Neuronal stem cell (in vitro differentiated cells): ENCODE results near the gene FES. TPM values are rescaled to one million over a fixed set of nuclear protein-coding genes. Genes with fewer than 3 reads are reported as not detected.

Experiments
- DNase-seq: peaks from one replicate; pipeline ENCODE4 v3.0.0-alpha.2; 2013; ENCODE audit warnings: low spot score
- H2AFZ ChIP-seq: one replicate; pipeline ENCODE4 v1.6.1; 2013; ENCODE audit warnings: mild to moderate bottlenecking, low read length, inconsistent platforms
- H2AK5ac ChIP-seq: 2 replicates; pipeline ENCODE4 v1.6.1; 2013; ENCODE audit warnings: low read depth, mild to moderate bottlenecking, inconsistent platforms, low read length, moderate library complexity, mixed read lengths
- H2BK120ac ChIP-seq: 2 replicates; pipeline ENCODE4 v1.6.1; 2013; ENCODE audit warnings: low read depth, mild to moderate bottlenecking, inconsistent platforms, low read length, moderate library complexity, mixed read lengths
- H2BK12ac ChIP-seq: one replicate; pipeline ENCODE4 v1.6.1; 2013; ENCODE audit warnings: low read length, inconsistent platforms
- H2BK15ac ChIP-seq: 2 replicates; pipeline ENCODE4 v1.6.1; 2013; ENCODE audit warnings: mild to moderate bottlenecking, low read length, inconsistent platforms, mixed read lengths
- H2BK5ac ChIP-seq: one replicate; pipeline ENCODE4 v1.6.1; 2013; ENCODE audit warnings: inconsistent platforms, mild to moderate bottlenecking, low read length, moderate library complexity
- H3K14ac ChIP-seq: one replicate; pipeline ENCODE4 v1.6.1; 2013; ENCODE audit warnings: low read length, inconsistent platforms
- H3K18ac ChIP-seq: 2 replicates; pipeline ENCODE4 v1.6.1; 2013; ENCODE audit warnings: low read length, inconsistent platforms
- H3K23ac ChIP-seq: 2 replicates; pipeline ENCODE4 v1.6.1; 2013; ENCODE audit warnings: low read depth, mild to moderate bottlenecking, mixed read lengths, low read length, inconsistent platforms; ENCODE audit not compliant: poor library complexity
- H3K27ac ChIP-seq: replicated peaks from 3 replicates; pipeline ENCODE4 v1.5.1; 2013; ENCODE audit warnings: low read length, inconsistent platforms
- H3K27me3 ChIP-seq, 3 experiments: 2 replicates each; pipeline ENCODE4 v1.6.1; 2013; ENCODE audit warnings: low read length in 3 of 3, mild to moderate bottlenecking in 2 of 3, inconsistent platforms in 1 of 3, low read depth in 1 of 3, mixed read lengths in 1 of 3, moderate library complexity in 1 of 3; ENCODE audit not compliant: control insufficient read depth in 3 of 3, insufficient read depth in 3 of 3
- H3K36me3 ChIP-seq, 2 donors: replicated peaks in 1 of 2; 2 replicates each; pipeline ENCODE4 v1.6.1; 2013; ENCODE audit warnings: low read length in 2 of 2; ENCODE audit not compliant: control insufficient read depth in 2 of 2, insufficient read depth in 2 of 2
- H3K4ac ChIP-seq: 2 replicates; pipeline ENCODE4 v1.6.1; 2013; ENCODE audit warnings: inconsistent platforms, mild to moderate bottlenecking, low read length, moderate library complexity
- H3K4me1 ChIP-seq, 2 donors: 1 replicate in 1 of 2; 2 replicates in 1 of 2; pipeline ENCODE4 v1.6.1; 2013; ENCODE audit warnings: low read length in 2 of 2, low read depth in 1 of 2; ENCODE audit not compliant: control insufficient read depth in 2 of 2, insufficient read depth in 1 of 2
- H3K4me2 ChIP-seq: one replicate; pipeline ENCODE4 v1.6.1; 2013; ENCODE audit warnings: mild to moderate bottlenecking, low read length, inconsistent platforms; ENCODE audit not compliant: insufficient read depth, poor library complexity, severe bottlenecking
- H3K4me3 ChIP-seq, 2 donors: 2 replicates each; pipeline ENCODE4 v1.5.1; 2013; ENCODE audit warnings: low read length in 2 of 2, mild to moderate bottlenecking in 2 of 2, inconsistent platforms in 1 of 2, moderate library complexity in 1 of 2
- H3K79me1 ChIP-seq: one replicate; pipeline ENCODE4 v1.6.1; 2013; ENCODE audit warnings: low read depth, mild to moderate bottlenecking, inconsistent platforms, low read length, moderate library complexity
- H3K9ac ChIP-seq: one replicate; pipeline ENCODE4 v1.6.1; 2013; ENCODE audit warnings: mild to moderate bottlenecking, low read depth, low read length, inconsistent platforms; ENCODE audit not compliant: poor library complexity
- H3K9me3 ChIP-seq, 2 donors: replicated peaks in 1 of 2; 2 replicates each; pipeline versions ENCODE3 to v1.6.1; 2013; ENCODE audit warnings: low read length in 2 of 2, mild to moderate bottlenecking in 2 of 2, inconsistent platforms in 1 of 2, low read depth in 1 of 2, mixed read lengths in 1 of 2, moderate library complexity in 1 of 2; ENCODE audit not compliant: control insufficient read depth in 2 of 2, insufficient read depth in 1 of 2
- H4K8ac ChIP-seq: one replicate; pipeline ENCODE4 v1.6.1; 2013; ENCODE audit warnings: low read depth, mild to moderate bottlenecking, inconsistent platforms, low read length, moderate library complexity
- H4K91ac ChIP-seq: one replicate; pipeline ENCODE4 v1.6.1; 2013; ENCODE audit warnings: low read length, low read depth, mild to moderate bottlenecking, inconsistent platforms; ENCODE audit not compliant: poor library complexity
- whole genome bisulfite sequencing, 2 donors: extraction: QIAGEN DNeasy Blood & Tissue Kit; methylation state at CpG; one replicate each; pipeline ENCODE4 v1.1.7; 2013; ENCODE audit warnings: missing lambda C conversion rate in 2 of 2, mixed read lengths in 1 of 2; ENCODE audit not compliant: insufficient read length in 2 of 2, insufficient replicate concordance in 1 of 2; ENCODE audit errors: extremely low coverage in 2 of 2; 5-methylcytosine and 5-hydroxymethylcytosine counted together
- polyA plus RNA-seq, 2 experiments: library from polyadenylated mRNA; stranded (reverse); fragments of 200-250 nt; gene quantifications; one replicate each; pipeline ENCODE4 v1.2.3, GENCODE V29; 2013

Gene FES
- 2.6 TPM for polyA plus RNA-seq (2013, experiment 1 of 2)
- 2.3 TPM for polyA plus RNA-seq (2013, experiment 2 of 2)

DNA sequence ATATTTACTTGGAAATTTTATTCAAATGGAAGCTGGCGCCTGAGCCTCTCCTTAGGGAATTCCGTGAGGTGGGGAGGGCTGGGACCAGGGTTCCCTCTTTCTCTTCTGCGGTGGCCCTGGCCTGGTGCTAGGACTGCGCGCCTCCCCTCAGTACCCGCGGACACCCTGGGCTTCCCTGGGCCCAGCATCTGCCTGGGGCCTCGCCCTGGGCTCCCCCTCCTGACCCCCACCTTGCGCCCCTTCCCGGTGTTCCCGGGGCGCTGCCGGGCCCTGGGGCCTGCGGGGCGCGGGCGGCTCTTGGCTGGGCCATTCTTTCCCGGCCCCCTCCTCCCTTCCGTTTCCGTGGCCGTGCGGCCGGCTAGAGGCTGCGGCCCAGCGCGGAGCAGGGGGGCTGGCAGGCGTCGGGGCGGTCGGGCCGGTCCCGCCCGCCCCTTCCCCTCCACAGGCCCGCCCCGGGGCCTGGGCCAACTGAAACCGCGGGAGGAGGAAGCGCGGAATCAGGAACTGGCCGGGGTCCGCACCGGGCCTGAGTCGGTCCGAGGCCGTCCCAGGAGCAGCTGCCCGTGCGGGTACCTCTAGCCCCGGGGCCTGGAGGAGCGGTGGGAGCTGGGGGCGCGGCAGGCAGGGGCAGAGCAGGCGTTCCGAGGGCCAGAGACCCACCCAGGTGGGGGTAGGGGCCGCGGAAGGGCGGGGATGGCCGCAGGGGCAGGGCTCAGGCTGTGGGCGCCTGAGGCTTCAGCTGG is at the start of gene FES:
FES (plus strand) TSS at position 529 of the 743 bp plus-strand sequence. CDS start 542 bp downstream, outside the sequence.
- Histone ChIP-seq H3K4me3 (peak within 1 kb of the TSS in 1 of 2 donors; percentile 26), H3K79me1 (peaks cover 2% of the 10 kb centered on the region), H4K91ac (peak within 1 kb of the TSS; percentile 61), H3K4me2 (peak within 1 kb of the TSS; percentile 52), H3K23ac (peak within 1 kb of the TSS; percentile 61), H2AFZ (peak within 1 kb of the TSS; percentile 59), H3K9ac (peak within 1 kb of the TSS; percentile 94), H2BK12ac (no peak within 1 kb of the TSS), H2AK5ac (peak within 1 kb of the TSS; percentile 96), H4K8ac (peak within 1 kb of the TSS; percentile 8), H2BK15ac (peak within 1 kb of the TSS; percentile 17), H3K36me3 (peaks cover 10 to 12% of the 10 kb centered on the region in 2 donors), H3K4me1 (peaks cover 7 to 13% of the 10 kb centered on the region in 2 donors), H3K4ac (no peak within 1 kb of the TSS), H2BK5ac (no peak within 1 kb of the TSS), H2BK120ac (peak within 1 kb of the TSS; percentile 92), H3K14ac (no peak within 1 kb of the TSS), H3K27ac (peak within 1 kb of the TSS; percentile 24), H3K9me3 (no peaks in the 10 kb centered on the region), H3K18ac (peak within 1 kb of the TSS; percentile 97), H3K27me3 (no peaks in the 10 kb centered on the region)
- WGBS, 2 donors = no CpG with 5 or more reads among the region's 58 CpGs
- DNase-seq = peak; percentile 40

DNA sequence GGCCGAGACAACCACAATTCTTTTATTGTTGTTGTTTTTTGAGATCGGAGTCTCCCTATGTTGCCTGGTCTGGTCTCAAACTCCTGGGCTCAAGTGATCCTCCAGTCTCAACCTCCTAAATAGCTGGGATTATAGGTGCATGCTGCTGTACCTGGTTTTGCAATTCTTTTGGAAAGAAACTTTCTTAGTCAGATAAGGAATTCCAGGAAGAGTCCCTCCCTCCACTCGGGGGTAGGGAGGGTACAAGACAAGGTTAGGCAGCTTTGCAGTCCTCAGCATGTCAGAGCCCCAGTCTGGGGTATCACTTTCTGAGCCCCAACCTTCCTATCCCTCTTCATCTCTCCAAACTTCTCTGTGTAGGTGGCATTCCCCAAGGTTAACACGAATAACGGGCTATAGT is 49.7 kb upstream of the FES start:
- peaks cover 6 to 7% of the 10 kb centered on the region in 2 donors for H3K4me1 ChIP-seq
- no peak for DNase-seq
- WGBS, 2 donors = no CpG with 5 or more reads among the region's 5 CpGs

DNA sequence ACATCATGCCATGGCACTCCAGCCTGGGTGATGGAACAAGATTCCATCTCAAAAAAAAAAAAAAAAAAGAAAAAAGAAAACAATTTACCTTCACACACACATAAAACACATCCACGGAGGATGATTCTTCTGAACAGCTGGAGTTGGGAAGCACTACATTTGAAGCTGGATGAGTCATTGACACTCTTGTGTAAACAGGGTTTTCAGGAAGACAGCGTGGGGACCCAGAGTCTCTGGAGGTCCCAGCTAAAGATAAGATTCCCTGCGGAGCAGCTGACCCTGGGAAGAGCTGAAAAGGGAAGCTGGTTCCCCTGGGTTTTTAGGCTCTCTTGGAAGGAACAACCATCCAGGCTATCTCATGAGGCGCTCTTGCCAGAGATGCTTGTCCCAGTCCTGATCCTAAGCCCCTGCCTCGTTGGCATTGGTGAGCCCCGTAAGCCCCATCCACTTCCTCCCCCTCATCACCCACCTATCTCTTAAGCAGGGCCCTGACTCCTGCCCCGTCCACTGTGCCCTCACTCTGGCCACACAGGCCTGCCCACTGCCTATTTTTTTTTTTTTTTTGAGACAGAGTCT is 47.9 kb upstream of the FES start:
- Histone ChIP-seq H2BK12ac (no peak overlapping the region), H2BK5ac (no peak overlapping the region), H3K18ac (no peak overlapping the region), H3K9me3 (no peaks in the 10 kb centered on the region), H3K4ac (no peak overlapping the region), H3K79me1 (no peaks in the 10 kb centered on the region), H3K4me3 (no peak overlapping the region), H3K23ac (no peak overlapping the region), H3K9ac (no peak overlapping the region), H2BK120ac (no peak overlapping the region), H3K27ac (no peak overlapping the region), H2AFZ (peak overlapping the region; percentile 37), H3K4me1 (peaks cover 18 to 19% of the 10 kb centered on the region in 2 donors), H3K36me3 (no peaks in the 10 kb centered on the region), H4K8ac (no peak overlapping the region), H4K91ac (no peak overlapping the region), H3K14ac (no peak overlapping the region), H2AK5ac (no peak overlapping the region), H2BK15ac (no peak overlapping the region), H3K4me2 (no peak overlapping the region), H3K27me3 (no peaks in the 10 kb centered on the region)
- WGBS, 2 donors = no CpG with 5 or more reads among the region's 7 CpGs
- DNase-seq = no peak

More for the DNA sequence above, 49.7 kb upstream of the FES start:
- Histone ChIP-seq H3K14ac (no peak overlapping the region), H2BK12ac (no peak overlapping the region), H2AFZ (no peak overlapping the region), H3K4me2 (no peak overlapping the region), H3K79me1 (no peaks in the 10 kb centered on the region), H4K8ac (no peak overlapping the region), H3K9me3 (no peaks in the 10 kb centered on the region), H2BK120ac (no peak overlapping the region), H3K23ac (no peak overlapping the region), H4K91ac (no peak overlapping the region), H3K4me3 (no peak overlapping the region), H3K18ac (no peak overlapping the region), H2BK15ac (no peak overlapping the region), H3K4ac (no peak overlapping the region), H3K9ac (no peak overlapping the region), H2BK5ac (no peak overlapping the region), H2AK5ac (no peak overlapping the region), H3K27ac (no peak overlapping the region), H3K27me3 (no peaks in the 10 kb centered on the region), H3K36me3 (no peaks in the 10 kb centered on the region)

DNA sequence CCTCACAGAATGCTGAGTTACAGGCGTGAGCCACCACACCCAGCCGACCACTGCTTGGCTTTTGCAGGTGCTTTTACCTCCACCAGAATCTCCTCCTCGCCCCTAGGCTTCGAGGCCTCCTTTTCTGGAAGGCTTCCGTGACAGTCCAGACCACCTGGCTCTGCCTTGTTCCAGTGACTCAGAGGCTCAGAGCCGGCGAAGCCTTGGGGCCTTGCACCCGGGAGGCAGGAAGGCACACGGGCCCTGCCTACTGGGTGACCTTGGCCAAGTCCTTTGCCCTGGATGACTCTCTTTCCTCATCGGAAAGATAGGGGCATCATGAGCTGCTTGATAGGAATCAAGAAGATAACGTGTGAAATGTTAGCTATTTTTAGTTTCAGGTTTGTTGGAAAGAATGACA is 47.2 kb upstream of the FES start:
- H3K36me3 ChIP-seq = no peaks in the 10 kb centered on the region
- no peak overlapping the region for H3K27ac ChIP-seq
- peak overlapping the region; percentile 53 for H3K18ac ChIP-seq
- no peak overlapping the region for H2AK5ac ChIP-seq
- no peak overlapping the region for H2BK12ac ChIP-seq
- H3K4me2 ChIP-seq = no peak overlapping the region
- H4K8ac ChIP-seq = no peak overlapping the region
- no peak overlapping the region for H3K4ac ChIP-seq
- no peak overlapping the region for H2BK15ac ChIP-seq
- no CpG with 5 or more reads among the region's 11 CpGs for WGBS, 2 donors
- no peak overlapping the region for H2BK120ac ChIP-seq
- H2AFZ ChIP-seq = no peak overlapping the region
- no peak overlapping the region for H3K4me3 ChIP-seq
- no peak overlapping the region for H4K91ac ChIP-seq
- peaks cover 18 to 19% of the 10 kb centered on the region in 2 donors for H3K4me1 ChIP-seq
- no peaks in the 10 kb centered on the region for H3K9me3 ChIP-seq
- no peaks in the 10 kb centered on the region for H3K27me3 ChIP-seq
- no peak for DNase-seq
- no peak overlapping the region for H3K23ac ChIP-seq
- no peak overlapping the region for H2BK5ac ChIP-seq
- no peak overlapping the region for H3K9ac ChIP-seq
- H3K79me1 ChIP-seq = no peaks in the 10 kb centered on the region
- no peak overlapping the region for H3K14ac ChIP-seq
